Testis (tissue), 3 donors: ENCODE results near the gene PAX8. TPM values are rescaled to one million over a fixed set of nuclear protein-coding genes. Genes with fewer than 3 reads are reported as not detected.
"Not testable (repeated sequence)": the region's sequence is repeated elsewhere in the genome, so short reads cannot be mapped to it uniquely, and the experiment has no call there.

Experiments used
- DNase-seq: peaks from one replicate; pipeline ENCODE4 v3.0.0-alpha.2; 2019
- H3K27ac ChIP-seq, 2 donors: fragments of 200-600 bp; sonication (generic); one replicate each; pipeline ENCODE4 v1.5.1; 2019
- H3K27me3 ChIP-seq: fragments of 200-600 bp; sonication (generic); one replicate; pipeline ENCODE4 v1.5.1; 2019
- H3K36me3 ChIP-seq: fragments of 200-600 bp; sonication (generic); one replicate; pipeline ENCODE4 v1.5.1; 2017; ENCODE audit warnings: low read depth; ENCODE audit errors: missing control alignments
- H3K4me1 ChIP-seq: fragments of 200-600 bp; sonication (generic); one replicate; pipeline ENCODE4 v1.5.1; 2019
- H3K4me3 ChIP-seq, 2 donors: fragments of 200-600 bp; sonication (generic); one replicate each; pipeline ENCODE4 v1.5.1; 2017 to 2019
- H3K9me3 ChIP-seq: fragments of 200-600 bp; sonication (generic); one replicate; pipeline ENCODE4 v1.5.1; 2017
- CTCF ChIP-seq, 3 experiments: fragments of 450-650 bp in 2 of 3; fragments of 200-600 bp in 1 of 3; sonication (generic) in 1 of 3; IDR thresholded peaks; one replicate each; pipeline ENCODE4 v1.5.1; 2016 to 2019; ENCODE audit warnings: antibody characterized with exemption in 3 of 3, mild to moderate bottlenecking in 2 of 3, moderate library complexity in 1 of 3
- POLR2A ChIP-seq: fragments of 450-650 bp; IDR thresholded peaks from one replicate; pipeline ENCODE4 v1.6.1; 2017; ENCODE audit warnings: antibody characterized with exemption, mild to moderate bottlenecking, moderate library complexity
- WGBS, 2 donors: methylation state at CpG; one replicate each; pipeline ENCODE4 v1.1.5; 2018; 5-methylcytosine and 5-hydroxymethylcytosine counted together
- intact Hi-C: fragments of 100-400 bp; cut with DNase I; formaldehyde crosslinking; loops from one replicate; pipeline ENCODE4 v1.15.1; 2023; ENCODE audit warnings: low total_unique reads
- polyA plus RNA-seq: library from polyadenylated mRNA; stranded (reverse); fragments of 350-450 nt; fragmentation: Illumina TruSeq; extraction: RNeasy Lipid Tissue Mini Kit (QIAGEN cat#74804); gene quantifications from one replicate; pipeline ENCODE4 v1.2.3, GENCODE V29; 2014; ENCODE audit warnings: low read depth, low replicate concordance; ENCODE audit not compliant: insufficient read depth
- total RNA-seq, 2 donors: library from RNA; depleted of rRNA; stranded (reverse); fragments of >200 nt; gene quantifications; one replicate each; pipeline ENCODE4 v1.2.3, GENCODE V29; 2016

PAX8 gene
- total and polyA plus RNA-seq, 3 donors from 2014 or later, result 4.7 to 22.3 (median 5.4) TPM

GRCh38 chr2:113297590-113297989 lies 18.9 kb upstream of the PAX8 start:
- H3K9me3 ChIP-seq, H3K4me1 ChIP-seq, DNase-seq, H3K36me3 ChIP-seq, H3K27me3 ChIP-seq, H3K4me3 ChIP-seq, intact Hi-C loops, H3K27ac ChIP-seq: not testable (repeated sequence)
- WGBS, 2 donors, result 29 to 42% methylated on average over 1 to 2 of the region's 2 CpGs
- peak in 1 of 3 experiments; percentile 10 for TF ChIP-seq CTCF (IDR thresholded peaks at IDR 0.05)

- Histone ChIP-seq H3K4me1 (no peaks in the 10 kb centered on the region), H3K9me3 (no peaks in the 10 kb centered on the region), H3K36me3 (no peaks in the 10 kb centered on the region), H3K27me3 (no peaks in the 10 kb centered on the region), H3K4me3 (no peak overlapping the region), H3K27ac (no peak overlapping the region)
- WGBS, 2 donors, result 17 to 21% methylated on average over 3 to 28 of the region's 28 CpGs
- DNase-seq, result no peak
- intact Hi-C loops, result no loop called here
- no peak for TF ChIP-seq POLR2A
- TF ChIP-seq CTCF (IDR thresholded peaks at IDR 0.05), result no peak
Observed at GRCh38 chr2:113291191-113291590, 12.5 kb upstream of the PAX8 start.

GRCh38 chr2:113288674-113289149 lies 10.0 kb upstream of the PAX8 start:
- H3K36me3 ChIP-seq, H3K4me3 ChIP-seq, H3K9me3 ChIP-seq, intact Hi-C loops, DNase-seq, H3K27me3 ChIP-seq, H3K27ac ChIP-seq, H3K4me1 ChIP-seq: not testable (repeated sequence)
- WGBS, 2 donors, result 65 to 68% methylated on average over 2 to 5 of the region's 5 CpGs

- H3K27me3 ChIP-seq, H3K36me3 ChIP-seq, H3K27ac ChIP-seq, H3K4me3 ChIP-seq, H3K9me3 ChIP-seq, H3K4me1 ChIP-seq, DNase-seq, intact Hi-C loops: not testable (repeated sequence)
- WGBS, 2 donors, result 25 to 46% methylated on average over 4 to 6 of the region's 6 CpGs
Observed at GRCh38 chr2:113288117-113288673, 9.5 kb upstream of the PAX8 start.

- Histone ChIP-seq H3K4me1 (no peaks in the 10 kb centered on the region), H3K27ac (no peak overlapping the region), H3K36me3 (no peaks in the 10 kb centered on the region), H3K4me3 (no peak overlapping the region), H3K9me3 (no peaks in the 10 kb centered on the region), H3K27me3 (no peaks in the 10 kb centered on the region)
- no peak for TF ChIP-seq POLR2A
- no peak for TF ChIP-seq CTCF (IDR thresholded peaks at IDR 0.05)
- no peak for DNase-seq
- intact Hi-C loops, result no loop called here
- 90 to 92% methylated on average over 3 of the region's 3 CpGs for WGBS, 2 donors
Observed at GRCh38 chr2:113285816-113286215, 7.1 kb upstream of the PAX8 start.

- H3K36me3 ChIP-seq, H3K27ac ChIP-seq, intact Hi-C loops, H3K4me3 ChIP-seq, DNase-seq, H3K4me1 ChIP-seq, H3K9me3 ChIP-seq, H3K27me3 ChIP-seq: not testable (repeated sequence)
- 84 to 92% methylated on average over 6 of the region's 6 CpGs for WGBS, 2 donors
Observed at GRCh38 chr2:113284999-113285398, 6.3 kb upstream of the PAX8 start.
